Measurements from ENCODE around the gene SCMH1. TPM values are rescaled to one million over a fixed set of nuclear protein-coding genes. Genes with fewer than 3 reads are reported as not detected.

SCMH1 gene
- polyA plus RNA-seq, 4 donors: 36.5 to 51.5 (median 40.9) TPM

DNA sequence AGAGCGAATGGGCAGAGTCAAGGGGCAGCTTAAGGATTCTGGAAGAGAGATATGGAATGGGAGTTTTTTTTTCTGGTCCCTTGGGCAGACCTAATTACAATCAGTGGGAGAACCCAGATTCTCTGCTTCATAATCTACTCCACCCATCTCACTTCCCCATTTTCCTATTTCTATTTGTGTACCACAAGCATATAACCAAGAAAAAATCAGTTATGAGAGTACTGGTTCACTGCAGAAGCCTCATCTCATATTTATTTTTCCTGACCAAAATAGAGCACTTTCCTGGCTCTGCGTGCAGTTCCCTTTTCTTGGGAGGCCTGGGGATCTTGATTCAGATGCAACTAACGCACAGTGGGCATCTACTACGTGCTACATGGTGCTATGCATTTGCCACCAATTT is 138.3 kb downstream of the SCMH1 start:
- no peak for DNase-seq (ENCODE audit: low read depth in 4 of 4, low spot score in 3 of 4)

DNA sequence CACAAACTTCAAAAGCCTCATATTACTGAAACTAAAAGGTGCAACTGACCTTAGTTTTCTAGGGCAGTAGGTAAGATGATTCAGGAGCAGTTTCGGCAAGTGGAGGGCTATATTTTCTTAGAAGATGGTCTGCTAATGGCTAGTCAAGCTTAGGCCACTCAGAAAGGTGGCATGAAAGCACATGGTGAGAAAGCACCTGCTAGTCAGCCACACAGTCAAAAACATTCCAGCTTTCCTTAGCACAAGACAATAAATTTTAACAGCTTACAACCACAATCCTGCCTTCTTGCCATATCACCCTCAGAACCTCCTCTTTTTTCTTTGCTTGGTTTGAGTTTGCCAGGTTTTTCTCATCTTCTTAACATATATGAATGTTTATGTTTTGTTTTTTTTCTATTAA is 139.5 kb downstream of the SCMH1 start:
- no peak for DNase-seq (ENCODE audit: low read depth in 4 of 4, low spot score in 3 of 4)

DNA sequence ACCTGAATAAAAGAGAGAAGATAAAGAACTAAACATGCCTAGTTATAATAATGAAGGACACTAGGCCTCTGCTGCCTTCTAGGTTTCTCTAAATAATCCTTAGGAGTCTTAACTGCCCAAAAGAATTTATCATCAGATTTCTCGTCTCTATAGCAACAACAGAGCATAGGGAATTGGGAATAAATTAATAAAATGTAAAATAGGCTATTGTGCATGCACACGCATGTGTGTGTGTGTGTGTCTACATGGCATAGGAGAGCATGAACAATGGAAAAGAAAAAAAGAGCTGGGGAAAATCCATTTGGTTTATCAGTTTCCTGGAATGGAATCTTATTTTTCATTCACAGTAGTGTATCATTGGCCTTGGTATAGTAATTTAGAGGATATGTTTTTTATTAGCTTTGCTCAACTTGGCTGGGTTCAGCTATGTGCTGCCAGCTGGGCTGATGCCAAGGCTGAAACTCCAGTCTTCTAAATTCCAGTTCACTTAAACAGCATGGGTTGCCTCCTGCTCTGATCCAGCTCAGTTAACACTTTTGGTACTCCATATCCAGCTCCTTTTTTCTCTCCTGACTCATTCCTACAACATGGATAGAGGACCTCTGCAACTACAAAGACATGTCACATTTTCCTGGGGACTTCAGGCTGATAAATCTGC is 140.0 kb downstream of the SCMH1 start:
- DNase-seq (ENCODE audit: low read depth in 4 of 4, low spot score in 3 of 4): peak in 3 of 4 donors; percentile 36 to 50 (median 39)

GRCh38 chr1:41101076-41101475 is 141.0 kb downstream of the SCMH1 start:
- DNase-seq (ENCODE audit: low read depth in 4 of 4, low spot score in 3 of 4): no peak

DNA sequence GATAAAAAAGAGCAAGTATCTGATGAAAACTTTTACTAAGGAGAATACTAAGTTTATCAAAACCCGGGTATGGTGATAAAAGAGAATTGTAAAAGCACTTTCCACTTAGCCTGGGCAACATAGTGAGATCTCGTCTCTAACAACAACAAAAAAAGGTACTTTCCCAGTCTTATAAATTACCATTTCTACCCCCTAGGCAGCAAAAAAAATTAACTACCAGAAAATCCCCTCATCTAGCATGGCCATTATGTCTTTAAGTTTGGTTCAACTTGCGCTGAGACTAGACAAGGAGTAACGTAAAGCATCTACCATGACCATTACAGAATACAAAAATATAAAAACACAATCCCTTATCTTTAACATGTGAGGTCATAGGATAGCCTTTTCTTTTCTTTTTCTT is 141.9 kb downstream of the SCMH1 start:
- no peak for DNase-seq (ENCODE audit: low read depth in 4 of 4, low spot score in 3 of 4)

GRCh38 chr1:41098730-41099460 is 143.2 kb downstream of the SCMH1 start:
- DNase-seq (ENCODE audit: low read depth in 4 of 4, low spot score in 3 of 4): no peak

GRCh38 chr1:41097105-41097504 is 145.0 kb downstream of the SCMH1 start:
- no peak for DNase-seq (ENCODE audit: low read depth in 4 of 4, low spot score in 3 of 4)

DNA sequence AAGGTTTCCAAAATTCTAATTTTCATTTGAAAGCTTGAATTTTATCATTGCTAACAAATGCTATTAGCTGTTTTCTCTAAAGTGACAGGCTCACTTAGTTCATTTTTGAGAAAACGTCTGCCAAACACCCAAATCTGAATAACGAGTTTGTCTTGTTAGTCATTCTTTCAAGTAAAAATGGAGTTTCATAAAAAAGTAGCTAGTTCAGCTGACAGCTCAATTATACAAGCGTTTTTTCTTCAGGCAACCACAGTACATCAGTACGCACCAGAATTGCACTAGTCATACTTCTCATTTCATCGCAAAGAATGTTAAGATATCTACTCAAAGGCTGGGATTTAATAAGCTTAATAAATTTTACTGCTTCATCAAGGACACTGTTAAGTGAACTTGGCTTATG is 148.3 kb downstream of the SCMH1 start:
- DNase-seq (ENCODE audit: low read depth in 4 of 4, low spot score in 3 of 4): no peak

DNA sequence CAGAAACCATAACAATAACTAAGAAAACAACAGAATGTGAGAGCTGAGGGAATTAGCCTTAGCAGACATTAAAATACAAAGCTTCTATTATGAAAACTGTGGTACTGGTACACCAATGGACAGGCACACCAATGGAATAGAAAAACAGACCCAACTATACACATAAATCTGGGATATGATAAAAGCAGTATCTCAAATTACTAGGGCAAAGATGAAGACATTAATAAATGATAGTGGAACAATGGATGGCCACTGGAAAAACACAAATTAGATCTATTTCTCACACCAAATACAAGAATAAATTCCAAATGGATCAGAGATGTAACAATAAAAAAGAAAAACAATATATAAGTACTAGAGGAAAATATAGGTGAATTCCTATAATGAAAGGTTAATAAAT is 155.2 kb downstream of the SCMH1 start:
- DNase-seq (ENCODE audit: low read depth in 4 of 4, low spot score in 3 of 4): no peak

DNA sequence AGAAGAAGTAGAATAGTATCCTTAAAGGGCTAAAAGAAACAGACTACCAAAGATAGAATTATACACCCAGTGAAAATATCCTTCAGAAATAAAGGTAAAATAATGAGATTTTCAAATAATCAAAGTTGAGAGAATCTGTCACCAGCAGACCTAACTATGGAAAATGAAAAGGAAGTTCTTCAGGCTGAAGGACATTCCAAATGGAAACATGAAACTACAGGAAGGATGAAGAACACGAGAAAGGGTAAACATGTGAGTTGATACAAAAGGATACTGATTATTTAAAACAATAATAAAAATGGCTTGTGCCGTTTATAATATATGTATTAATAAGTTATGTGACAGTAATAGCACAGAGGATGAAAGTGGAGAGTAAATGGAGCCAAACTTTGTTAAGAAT is 163.5 kb downstream of the SCMH1 start:
- DNase-seq (ENCODE audit: low read depth in 4 of 4, low spot score in 3 of 4): no peak

- DNase-seq (ENCODE audit: low read depth in 4 of 4, low spot score in 3 of 4): no peak
These were observed 163.9 kb downstream of the SCMH1 start for GRCh38 chr1:41078193-41078592.

DNA sequence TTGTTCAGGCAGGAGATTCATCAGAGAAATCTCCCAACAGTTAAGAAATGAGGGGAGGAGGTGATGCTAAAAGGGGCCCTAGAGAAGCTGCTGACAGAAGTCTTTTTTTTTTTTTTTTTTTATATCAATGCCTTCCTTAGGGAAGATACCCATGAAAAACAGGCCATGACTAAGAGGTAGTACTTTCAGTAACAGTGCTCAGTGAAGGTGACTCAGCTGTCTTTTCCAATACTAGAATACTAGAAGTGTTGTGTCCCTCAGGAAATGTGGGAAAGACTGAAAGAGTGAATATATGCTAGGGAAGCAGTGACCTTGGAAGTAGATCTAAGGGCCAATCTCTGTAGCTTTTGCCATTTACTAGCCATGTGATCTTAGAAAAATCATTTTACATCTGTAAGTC is 168.1 kb downstream of the SCMH1 start:
- no peak for DNase-seq (ENCODE audit: low read depth in 4 of 4, low spot score in 3 of 4)

DNA sequence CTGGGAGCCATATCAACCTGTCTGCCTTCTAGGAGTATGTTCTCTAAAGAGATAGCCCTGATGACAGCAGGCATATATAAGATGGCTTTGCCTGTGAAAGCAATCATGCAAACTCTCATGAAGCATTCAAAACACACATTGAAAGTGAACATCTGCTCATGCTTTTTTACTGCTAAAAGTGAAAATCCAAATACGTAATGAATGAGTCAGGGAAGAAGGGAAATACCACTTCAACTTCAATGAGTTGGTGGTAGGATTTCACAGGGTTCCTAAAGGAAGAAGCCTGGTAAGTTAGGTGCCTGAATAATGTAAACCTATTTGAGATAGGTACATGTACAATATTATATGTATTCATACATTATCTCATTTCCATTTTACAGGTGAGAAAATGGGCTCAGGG is 170.1 kb downstream of the SCMH1 start:
- no peak for DNase-seq (ENCODE audit: low read depth in 4 of 4, low spot score in 3 of 4)

GRCh38 chr1:41056907-41057306 is 185.2 kb downstream of the SCMH1 start:
- no peak for DNase-seq (ENCODE audit: low read depth in 4 of 4, low spot score in 3 of 4)

GRCh38 chr1:41053316-41053715 is 188.8 kb downstream of the SCMH1 start:
- DNase-seq (ENCODE audit: low read depth in 4 of 4, low spot score in 3 of 4): no peak

DNA sequence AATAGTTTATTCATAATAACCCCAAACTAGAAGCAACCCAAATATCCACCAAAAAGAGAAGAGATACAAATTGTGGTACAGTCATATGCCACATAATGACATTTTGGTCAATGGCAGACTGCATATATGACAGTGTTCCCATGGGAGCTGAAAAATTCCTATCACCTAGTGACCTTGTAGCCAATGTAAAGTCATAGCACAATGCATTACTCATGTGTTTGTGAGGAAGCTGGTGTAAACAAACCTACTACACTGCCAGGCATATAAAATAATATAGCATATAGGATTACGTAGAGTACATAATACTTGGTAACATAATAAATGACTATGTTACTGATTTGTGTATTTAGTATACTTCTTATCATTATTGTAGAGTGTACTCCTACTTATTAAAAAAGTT is 191.1 kb downstream of the SCMH1 start:
- DNase-seq (ENCODE audit: low read depth in 4 of 4, low spot score in 3 of 4): no peak

DNA sequence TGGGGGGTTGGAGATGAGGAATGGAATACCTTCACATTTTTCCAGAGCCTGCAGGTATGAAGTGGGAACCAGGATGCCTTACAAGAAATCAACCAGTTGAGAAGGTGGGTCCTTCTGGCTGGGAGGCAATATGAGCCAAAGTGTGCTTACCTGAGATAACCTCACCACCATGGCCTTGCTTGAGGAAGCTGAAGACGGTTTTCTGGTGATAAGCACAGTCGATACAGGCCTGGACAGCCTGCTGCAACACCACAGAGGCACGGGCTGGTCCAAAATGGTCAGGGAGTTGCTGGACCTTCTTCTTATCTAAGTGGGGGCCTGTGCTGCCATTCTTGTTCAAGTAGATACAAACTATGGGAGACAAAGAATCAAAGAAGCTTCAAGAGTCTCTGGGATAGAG is 193.6 kb downstream of the SCMH1 start:
- no peak for DNase-seq (ENCODE audit: low read depth in 4 of 4, low spot score in 3 of 4)

- no peak for DNase-seq (ENCODE audit: low read depth in 4 of 4, low spot score in 3 of 4)
These were observed 195.7 kb downstream of the SCMH1 start for GRCh38 chr1:41046347-41046775.

GRCh38 chr1:41045740-41046139 is 196.4 kb downstream of the SCMH1 start:
- no peak for DNase-seq (ENCODE audit: low read depth in 4 of 4, low spot score in 3 of 4)

DNA sequence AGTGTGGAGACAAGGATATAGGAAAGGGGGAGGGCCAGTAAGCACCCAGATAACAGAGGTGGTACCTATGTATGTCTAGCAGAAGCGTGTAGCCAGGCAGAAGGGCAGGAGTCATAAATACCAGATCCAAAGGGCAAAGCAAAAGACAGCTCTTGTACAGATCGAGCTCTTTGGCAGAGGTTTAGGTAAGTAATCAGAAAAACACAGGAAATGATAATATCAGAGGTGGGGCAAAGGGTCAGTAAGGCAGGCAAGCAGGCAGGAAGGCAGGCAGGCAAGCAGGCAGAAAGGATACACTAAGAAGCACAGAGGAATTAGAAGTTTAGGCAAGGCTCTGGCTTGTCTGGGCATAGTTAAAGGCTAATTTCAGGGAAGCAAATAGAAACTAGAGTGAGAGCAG is 197.9 kb downstream of the SCMH1 start:
- DNase-seq (ENCODE audit: low read depth in 4 of 4, low spot score in 3 of 4): no peak

GRCh38 chr1:41041614-41042270 is 200.4 kb downstream of the SCMH1 start:
- DNase-seq (ENCODE audit: low read depth in 4 of 4, low spot score in 3 of 4): no peak

DNA sequence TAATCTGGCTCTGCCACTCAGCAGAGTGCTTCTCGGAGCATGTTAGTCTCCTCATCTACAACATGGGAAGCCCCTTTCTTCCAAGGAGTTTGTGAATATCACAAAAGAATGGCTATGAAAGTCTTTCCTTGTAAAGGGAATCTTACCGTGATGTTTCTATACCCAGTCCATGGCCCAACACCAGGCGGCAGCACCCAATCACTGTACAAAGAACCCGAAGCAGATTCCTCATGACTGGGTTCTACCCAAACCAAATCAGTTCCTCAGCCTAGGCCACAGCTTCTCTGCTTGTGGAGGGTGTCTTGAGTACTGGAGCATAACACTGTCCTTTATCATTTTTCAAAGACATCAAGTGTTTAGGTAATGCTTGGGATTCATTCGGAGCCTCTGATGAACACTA is 204.0 kb downstream of the SCMH1 start:
- DNase-seq (ENCODE audit: low read depth in 4 of 4, low spot score in 3 of 4): no peak

Measured in left renal pelvis (tissue), 4 donors.